Measurements from ENCODE around the gene NTM.
"Not testable (repeated sequence)": the region's sequence is repeated elsewhere in the genome, so short reads cannot be mapped to it uniquely, and the experiment has no call there.

Gene NTM

DNA sequence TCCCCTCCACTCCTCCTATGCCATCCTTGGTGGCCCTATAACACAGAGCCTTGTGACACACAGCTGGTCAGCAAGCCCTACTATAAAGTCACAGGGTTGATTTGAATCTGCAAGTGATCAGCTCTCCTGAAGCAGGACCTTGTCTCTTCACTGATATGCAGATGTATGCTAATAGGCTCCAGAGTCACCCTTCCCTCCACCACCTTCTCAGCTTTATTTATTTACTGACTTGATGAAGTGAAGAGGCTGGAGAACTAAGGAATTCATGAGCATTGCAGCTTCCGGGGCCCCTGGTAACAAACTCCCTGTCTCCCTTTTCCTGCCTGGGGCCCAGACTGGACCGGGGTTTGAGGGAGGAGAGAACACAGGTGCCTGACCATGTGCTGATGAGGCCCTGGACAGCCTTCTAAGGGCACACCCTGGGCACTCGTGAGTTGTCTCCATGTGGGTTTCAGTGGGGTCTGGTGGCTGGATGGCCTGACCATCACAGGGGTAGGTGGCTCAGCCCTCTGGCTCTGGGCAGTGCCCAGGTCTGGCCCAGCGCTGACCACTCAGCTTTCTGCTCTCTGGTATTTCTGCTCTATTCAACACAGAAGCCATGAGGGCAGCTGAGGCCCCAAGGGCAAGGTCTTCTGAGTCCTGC is 307.5 kb downstream of the NTM start:
- no peak for DNase-seq

DNA sequence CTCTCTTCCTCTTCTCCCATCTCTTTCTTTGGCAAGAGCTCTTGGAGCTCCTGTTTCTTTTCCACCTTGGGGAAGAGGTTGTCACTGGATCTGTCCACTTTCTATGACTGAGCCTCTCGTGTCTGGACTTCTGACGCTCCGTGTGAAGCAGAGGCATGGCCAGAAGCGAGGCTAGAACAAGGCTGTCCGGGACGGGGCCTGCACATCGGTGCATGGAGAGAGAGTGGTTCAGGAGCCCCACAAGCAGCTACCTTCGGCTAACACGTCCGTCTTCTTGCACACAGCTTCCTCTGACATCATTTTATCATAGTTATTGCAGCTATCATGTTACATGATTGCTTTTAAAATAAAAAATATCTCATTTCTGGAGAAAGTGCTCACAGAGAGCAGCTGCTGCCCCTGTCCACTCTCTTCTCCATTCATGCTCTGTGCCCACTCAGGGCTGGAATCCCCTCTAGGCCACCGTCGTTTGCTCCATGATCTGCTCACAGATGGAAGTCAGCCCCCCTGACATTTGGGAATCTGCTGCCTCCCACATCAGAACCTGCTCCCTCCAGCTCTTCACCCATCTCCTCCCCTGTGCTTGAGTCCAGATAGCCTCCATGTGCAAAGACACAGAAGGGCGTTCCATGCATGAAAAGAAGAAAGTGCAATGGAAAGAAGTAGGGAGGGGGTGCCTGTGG is 308.4 kb downstream of the NTM start:
- DNase-seq = no peak

DNA sequence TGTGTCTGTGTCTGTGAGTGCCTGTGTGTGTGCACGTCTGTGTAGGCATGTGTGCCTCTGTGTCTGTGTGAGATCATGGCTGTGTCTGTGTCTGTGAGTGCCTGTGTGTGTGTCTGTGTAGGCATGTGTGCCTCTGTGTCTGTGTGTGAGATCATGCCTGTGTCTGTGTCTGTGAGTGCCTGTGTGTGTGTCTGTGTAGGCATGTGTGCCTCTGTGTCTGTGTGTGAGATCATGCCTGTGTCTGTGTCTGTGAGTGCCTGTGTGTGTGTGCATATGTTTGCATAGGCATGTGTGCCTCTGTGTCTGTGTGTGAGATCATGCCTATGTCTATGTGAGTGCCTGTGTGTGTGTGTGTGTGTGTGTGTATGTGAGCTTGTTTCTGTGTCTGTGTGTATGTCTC is 310.0 kb downstream of the NTM start:
- not testable (repeated sequence) for DNase-seq

DNA sequence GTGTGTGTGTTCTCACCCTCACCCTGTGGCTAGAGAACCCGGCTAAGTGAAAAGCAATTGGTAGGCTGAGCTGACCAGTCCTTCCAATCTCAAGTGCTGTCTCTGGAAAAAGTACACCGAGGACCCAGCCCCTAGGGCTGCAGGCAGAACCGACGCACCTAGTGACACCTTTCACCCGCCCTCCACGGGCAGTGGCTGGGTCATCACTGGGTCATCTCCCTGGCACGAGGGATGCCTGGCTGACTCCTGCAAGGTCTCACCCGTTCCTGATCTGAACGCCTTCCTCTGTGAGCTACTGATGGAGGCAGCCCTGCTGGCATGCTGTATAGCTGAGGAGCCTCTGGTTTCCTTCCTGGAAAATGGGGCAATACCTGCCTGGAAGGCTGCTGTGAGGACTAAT is 311.5 kb downstream of the NTM start:
- DNase-seq = no peak

DNA sequence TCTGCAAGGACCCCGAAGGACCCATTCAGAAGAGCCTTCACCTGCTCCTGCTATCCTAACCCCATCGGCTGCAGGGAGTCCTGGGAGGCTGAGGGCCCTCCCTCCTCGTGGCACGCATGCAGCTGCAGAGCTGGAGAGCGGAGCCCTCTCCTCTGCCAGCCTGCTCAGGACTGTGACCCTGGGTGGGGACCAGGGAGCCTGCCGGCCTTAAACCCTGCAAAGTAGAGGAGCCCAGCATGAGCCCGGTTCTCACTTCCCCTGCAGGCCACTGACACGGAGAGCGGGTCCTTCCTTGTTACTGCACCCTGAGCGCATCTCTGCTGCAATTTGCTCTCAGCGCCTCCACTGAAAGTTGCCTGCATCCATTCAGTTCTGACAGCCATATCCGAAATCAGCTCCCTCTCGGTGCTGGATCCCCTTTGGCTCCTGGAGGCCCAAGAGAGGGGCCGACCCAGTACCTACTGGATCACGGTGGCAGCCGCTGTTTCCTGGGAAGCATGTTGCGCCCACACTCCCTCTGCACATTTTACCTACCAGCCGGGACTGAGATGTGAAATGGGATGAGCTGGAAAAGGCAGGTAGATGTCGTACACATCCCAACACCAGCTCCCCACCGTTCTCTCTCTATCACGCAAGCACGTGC is 312.1 kb downstream of the NTM start:
- DNase-seq = no peak

DNA sequence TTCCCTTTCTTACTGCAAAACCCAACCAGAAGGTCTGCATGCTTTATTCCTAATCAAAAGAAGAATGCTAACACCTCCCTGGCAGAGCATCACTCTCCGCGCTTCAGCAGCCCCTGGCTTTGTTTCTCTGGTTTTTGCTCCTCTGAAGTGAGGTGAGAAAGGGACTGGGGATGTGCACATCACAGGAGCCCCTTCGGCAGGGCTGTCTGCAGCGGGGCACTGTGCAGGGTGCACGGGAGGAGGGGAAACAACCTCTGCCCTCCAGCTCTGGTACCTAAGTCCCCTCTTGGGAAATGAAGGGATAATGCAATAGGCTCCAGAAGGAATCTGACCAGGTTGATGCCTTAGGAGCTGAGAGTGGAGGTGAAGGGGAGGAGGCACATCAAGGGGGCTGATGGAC is 312.7 kb downstream of the NTM start:
- DNase-seq = no peak

DNA sequence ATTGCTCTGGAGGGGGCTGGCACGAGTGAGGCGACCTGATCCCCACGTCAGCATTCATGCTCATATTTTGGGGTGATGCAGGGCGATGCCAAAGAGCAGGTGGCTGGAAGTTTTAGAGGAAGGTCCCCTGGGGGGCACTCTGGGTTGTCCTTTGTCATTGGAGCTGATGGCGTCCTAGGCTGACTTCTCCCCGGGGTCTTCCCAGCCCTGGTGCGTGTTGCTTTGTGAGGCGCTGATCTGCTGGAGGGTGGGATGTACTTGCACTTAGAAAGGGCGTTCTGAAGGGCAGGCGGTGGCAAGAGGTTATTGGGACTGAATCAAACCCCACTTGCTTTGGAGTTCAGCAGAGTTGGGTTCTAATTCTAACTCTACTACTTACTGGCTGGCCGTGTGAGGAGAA is 313.3 kb downstream of the NTM start:
- DNase-seq = no peak

DNA sequence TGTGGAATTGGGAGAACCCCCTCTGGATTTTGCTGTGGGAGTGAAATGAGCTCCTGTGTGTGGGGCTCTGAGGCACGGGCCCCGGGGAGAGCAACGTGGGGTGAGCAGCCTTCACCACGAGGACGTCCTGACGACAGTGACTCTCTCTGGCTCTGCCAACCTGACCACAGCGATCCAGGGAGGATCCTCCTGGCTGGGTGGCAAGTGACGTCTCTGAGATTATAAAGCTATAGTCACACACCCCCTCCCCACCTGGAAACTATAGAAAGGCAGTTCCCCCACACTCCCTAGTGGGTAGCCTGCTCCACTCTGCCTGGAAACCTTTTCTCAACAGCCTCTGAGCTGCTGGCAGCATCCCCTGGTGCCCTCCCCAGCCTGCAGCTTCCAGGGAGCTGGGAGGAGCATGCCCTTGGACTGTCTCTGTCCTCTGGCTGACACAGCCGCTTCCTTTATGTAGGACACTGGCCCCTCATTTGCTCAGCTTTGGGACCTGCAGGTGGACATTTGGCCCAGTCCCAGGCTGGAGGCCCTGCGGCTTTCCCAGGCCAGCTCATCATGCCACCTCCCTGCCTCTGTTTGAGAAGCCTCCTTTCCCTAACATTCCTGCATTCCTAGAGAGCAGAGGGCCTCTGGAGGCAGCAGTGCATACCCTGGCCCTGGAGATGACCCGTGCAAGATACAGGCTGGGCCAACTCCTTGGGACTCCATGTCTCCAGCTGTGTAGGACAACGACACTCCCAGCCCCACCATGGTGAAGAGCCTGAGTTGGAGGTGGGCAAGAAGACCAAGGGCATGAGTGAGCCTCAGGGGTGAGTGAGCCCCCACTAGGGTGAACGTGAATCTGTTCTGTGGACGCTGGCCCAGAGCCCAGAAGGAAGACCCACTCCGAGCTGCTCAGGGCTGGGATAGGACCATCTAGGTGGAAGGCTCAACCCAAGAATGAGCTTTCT is 314.0 kb downstream of the NTM start:
- DNase-seq = no peak

DNA sequence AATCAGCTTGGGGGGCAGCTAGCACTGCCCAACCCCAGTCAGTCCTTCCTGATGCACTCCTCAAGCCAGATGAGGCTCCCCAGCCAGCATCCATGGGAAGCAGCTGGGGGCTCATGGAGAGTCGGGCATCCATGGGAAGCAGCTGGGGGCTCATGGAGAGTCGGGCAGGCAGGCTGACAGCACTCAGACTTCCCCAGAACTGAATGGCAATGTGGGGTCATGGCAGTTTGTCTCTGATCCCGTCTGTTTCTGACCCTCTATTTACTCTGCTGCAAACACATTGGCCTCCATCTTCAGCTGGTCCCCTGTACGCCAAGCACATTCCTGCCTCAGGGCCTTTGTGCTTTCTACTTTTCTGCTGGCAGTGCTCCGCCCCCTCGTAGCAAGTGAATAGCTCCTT is 314.8 kb downstream of the NTM start:
- no peak for DNase-seq

DNA sequence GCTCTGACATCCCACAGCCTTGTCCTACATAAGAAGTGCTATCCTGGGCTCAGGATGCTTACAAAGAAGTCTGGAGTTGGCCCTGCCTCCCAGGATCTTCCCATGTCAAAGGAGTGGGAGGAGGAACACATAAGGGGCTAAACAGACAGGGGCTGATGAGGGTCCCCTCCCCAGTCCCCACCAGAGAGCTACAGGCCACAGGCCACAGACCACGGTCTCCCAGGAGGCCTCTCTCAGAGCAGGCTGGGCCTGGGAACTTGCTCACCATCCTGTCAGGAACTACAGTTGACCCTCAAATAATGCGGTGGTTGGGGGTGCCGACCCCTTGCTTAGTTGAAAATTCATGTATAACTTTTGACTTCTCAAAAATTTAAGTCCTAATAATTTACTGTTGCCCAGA is 315.5 kb downstream of the NTM start:
- no peak for DNase-seq

DNA sequence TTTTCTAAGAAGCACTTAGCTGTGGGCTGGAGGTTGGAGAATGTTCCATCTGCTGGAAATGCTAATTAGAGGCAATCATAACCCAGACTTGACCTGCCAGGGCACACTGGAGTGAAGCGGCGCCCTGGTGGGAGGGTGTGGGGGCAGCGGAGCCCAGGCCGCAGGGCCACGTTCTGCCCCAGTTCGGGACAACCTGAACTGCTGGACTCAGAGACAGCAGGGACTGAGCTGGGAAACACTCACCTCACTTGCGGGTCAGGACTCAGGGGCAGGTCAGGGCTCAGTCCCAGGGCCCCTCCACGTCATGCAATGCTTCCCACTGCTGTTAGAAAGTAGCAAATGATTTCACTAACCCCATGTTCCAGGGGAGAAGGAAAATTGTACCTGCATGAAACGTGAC is 316.4 kb downstream of the NTM start:
- no peak for DNase-seq

DNA sequence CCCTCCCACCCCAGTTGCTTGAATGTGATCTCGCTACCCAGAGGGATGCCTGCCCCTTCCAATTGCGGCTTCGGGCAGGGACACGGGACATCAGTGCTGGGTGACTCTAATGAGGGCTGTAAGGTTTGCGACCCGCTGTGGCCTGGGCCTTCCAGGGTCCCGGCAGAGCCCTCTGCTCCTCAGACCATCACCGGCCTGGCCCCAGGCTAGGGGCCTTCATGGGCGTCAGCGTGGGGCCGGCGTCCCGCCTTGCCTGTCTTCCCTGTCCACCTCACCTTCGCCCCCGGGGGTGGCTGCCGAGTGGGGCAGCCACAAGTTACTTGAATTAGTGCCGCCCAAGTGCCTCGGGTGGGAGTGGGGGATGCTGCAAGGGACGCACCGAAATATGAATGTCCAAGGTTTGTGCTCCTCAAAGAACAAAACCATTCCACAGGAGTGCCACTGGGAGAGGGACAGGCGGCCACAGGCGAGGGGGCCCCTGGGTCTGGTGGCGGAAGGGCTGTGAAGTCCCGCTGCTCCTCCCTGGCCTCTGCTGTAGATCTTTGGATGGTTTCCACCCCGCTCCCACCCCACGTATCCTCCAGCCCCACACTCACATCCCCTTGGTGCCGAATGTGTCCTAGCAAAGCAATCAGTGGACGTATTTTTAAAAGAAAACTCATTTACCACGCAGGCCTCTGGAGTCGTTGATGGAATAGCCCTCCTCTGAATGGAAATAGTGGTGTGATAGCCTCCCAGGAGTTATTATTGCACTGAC is 317.1 kb downstream of the NTM start:
- DNase-seq = no peak

DNA sequence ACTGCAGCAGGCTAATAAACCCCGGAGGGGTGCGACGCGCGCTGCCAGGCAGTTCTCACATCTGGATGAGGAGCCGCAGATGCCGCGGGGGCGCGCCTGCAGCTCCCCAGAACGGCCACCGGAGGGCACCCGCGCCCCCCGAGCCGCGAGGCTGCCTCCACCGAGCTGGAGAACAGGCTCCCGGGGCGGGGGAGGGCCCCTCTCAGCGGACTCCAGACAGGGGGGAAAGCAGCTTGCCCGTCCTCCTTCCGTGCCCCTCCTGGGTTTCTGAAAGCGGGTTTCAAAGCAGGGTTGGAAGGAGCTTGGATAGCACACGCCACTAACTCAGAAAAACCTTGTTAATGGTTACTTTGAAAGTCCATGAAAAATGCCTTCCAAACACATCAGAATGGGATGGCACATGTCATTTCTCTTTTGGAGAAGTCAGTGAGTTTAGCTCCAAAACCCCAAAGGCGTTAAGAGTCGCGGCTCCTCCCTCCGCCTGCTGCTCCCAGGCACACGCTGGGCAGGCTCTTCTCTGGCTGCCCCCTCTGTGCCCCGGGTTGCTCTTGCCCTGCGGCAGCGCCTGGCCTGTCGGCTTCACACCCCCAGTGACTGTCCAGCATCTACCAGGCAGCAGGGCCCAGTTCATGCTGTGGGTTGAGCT is 317.8 kb downstream of the NTM start:
- DNase-seq = no peak

DNA sequence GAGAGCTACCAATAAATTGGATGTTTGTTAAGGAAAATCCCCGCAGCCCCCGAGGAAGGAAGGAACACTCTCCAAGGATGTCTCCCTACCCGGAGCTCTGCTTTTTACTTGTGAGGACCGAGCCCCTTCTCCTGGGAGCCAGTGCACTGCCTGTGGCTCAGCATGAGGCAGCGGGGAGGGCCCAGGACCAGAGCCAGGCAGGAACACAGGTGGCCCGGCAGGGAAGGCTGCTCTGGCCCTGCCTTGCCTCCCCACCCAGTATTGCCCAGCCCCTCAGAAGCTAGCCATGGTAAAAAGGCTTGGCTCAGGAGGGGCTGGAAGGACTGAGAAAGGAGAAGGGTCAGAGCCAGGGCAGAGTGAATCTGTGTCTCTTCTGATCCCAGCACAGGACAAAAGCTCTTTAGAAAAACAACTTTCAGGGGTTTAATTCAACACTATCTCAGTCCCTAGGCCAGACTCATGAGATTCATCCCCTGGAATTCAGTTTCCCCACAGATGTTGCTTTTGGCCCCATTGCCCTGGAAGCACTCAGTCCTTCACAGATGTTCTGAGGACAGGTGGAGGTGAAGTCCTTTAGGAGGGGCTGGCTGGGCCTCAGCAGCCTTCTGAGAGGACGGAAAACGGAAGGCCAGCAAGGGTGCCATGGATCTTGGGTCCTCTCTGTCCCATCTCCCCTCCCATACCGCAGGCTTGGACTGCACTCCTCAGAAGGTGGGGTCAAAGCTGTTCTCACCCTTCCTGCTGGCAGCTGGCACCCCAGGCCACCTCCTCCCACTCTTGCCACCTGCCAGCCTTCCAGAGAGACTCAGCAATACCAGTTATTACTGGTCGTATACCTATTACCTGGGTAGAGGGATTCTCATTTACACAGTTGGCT is 318.9 kb downstream of the NTM start:
- no peak for DNase-seq

DNA sequence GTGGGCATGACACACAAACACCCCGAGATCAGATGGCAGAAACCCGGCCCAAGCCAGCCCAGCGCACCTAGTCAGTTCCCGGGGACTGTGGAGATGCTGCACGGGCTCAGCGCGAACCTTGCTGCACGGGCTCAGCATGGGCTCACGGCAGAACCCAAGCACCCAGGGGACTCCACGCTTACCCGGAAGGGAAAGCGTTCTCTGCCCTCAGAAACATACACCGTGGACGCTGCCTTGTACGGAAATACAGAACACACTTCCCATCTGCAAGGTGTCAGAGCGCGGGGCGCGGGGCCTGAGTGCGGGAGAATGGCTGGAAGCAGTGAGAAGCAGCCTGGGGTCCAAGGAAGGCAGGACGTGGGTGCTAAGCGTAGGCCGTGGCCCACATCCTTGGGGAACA is 319.9 kb downstream of the NTM start:
- DNase-seq = no peak

DNA sequence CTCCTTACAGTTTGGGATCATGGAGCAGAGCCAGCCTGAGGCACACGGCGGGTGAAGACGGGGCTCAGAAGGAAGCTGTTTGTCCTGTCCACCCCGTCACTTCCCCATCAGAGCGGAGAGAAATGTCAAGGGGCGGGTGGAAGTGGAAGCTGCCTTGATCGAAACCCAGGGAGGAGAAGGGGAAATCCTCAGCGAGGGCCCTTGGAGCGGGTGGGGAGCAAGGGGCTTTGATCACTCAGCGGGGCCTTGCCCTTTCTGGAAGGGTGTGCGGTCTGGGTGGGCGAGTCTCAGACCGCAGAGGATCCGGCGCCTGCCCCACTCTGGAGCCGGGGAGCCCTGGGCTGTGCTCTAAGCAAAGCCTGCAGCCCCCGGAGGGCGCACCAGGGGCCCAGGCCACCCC is 320.4 kb downstream of the NTM start:
- no peak for DNase-seq

DNA sequence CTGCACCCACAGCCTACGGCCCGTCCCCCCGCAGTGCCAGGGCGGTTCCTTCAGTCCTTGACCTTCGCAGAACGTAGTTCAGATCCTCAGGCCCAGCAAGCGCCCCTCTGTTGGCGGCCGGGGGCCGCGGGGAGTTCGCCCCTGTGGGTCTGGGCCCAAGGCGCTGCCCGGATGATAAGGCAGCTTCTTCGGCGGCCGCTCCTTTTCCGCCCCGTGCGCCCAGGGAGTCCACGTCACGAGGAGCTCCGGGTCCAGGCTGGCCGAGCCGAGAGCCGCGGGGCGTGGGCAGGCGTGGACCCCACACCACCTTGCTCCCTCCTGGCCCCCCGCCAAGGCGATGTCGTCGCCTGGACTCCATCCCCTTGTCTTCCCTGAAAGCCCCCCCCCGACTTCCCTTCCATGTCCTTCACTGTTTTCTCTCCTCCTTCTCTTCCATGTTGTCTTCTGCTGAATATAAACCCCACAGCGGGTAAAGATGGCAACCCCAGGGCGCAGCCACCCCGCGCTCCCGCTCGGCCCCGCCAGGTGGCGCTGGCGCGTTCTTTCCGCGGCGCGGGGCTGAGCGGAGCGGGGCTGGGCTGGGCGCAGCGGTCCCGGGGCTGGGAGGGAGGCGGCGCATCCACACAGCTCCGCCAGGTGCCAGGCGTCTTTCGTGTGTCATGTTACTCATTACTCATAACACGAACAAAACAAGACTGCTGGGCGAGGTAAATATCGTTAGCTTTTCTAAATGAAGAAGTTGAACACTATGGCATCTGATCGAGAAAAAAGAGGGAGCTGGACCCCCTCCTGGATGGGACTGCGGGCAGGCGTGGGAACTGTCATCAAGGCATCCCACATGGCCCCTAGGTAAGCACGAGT is 321.0 kb downstream of the NTM start:
- no peak for DNase-seq

DNA sequence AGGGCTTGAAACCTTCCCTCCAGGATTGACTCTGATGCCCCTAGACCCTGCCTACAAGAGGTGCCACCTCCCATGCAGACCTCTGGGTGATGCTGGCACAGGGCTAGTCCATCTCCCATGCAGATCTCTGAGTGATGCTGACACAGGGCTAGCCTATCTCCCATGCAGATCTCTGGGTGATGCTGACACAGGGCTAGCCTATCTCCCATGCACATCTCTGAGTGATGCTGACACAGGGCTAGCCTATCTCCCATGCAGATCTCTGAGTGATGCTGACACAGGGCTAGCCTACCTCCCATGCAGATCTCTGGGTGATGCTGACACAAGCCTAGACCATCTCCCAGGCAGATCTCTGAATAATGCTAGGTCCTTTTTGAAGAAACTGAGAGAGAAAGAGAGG is 321.7 kb downstream of the NTM start:
- DNase-seq = no peak

DNA sequence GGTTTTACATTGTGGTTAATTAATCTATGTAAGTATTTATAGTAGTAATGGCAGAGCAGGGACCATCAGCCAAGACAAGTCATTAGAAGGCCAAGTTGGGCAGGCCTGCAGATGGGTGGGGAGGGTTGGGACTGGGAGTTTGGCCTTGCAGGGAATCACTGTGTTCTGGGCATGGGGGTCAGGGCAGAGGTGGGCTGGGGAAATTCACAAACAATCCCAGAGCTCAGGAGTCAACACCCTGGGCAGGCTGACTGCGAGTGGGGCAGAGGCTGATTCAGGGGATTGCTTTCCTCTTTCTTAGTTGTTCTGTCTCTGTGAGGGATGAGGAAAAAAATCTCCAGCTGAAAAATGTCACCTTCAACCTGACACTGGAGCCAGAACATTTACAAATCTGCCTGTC is 322.5 kb downstream of the NTM start:
- DNase-seq = no peak

DNA sequence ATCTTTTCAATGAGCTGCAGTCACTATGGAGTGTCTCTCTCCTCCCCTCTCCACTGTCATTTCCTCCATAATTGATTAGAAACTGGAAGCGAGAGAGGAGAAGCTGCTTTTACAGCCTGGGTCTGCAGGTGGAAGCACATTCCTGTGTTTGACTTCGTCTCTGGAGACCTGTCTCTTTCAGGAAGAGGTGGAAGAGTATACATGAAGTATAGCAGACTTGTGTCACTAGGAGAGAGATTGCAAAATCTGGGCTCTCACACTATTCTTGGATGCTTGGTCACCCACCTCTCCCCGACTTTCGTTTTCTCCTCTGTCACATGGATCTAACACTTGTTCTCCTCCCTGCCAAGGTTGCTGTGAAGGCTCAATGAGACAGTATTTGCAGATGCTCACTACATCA is 323.3 kb downstream of the NTM start:
- DNase-seq = no peak

All from stimulated activated CD4-positive, alpha-beta T cell treated with anti-CD3 and anti-CD28 coated beads, Interleukin-4, amount 100 ng/mL, for 24 hours (primary cell).